AG04449 (cell line): ENCODE measurements around the gene NT5C1B.

ENCODE experiments used
- CTCF ChIA-PET: fragments of 350-600 bp; formaldehyde crosslinking; extraction: SDS; loops from one replicate; lab custom pipeline; 2021; ENCODE audit warnings: antibody characterized with exemption; lab: Yijun Ruan, JAX
- POLR2A ChIA-PET: fragments of 400-600, 350-600 bp; formaldehyde crosslinking; extraction: SDS; loops from one replicate; lab custom pipeline; 2020; ENCODE audit warnings: antibody characterized with exemption, inconsistent platforms; lab: Yijun Ruan, JAX
- DNase-seq: peaks from one replicate; pipeline ENCODE4 v3.0.0-alpha.2; 2010; ENCODE audit warnings: low read depth, low spot score
- H3K4me3 ChIP-seq: 2 replicates; pipeline ENCODE4 v1.5.1; 2011; ENCODE audit warnings: low read depth, mild to moderate bottlenecking, control low read depth, low read length
- TF ChIP-seq, protein P1 (sequence below): IDR thresholded peaks from one replicate; pipeline ENCODE4 v1.5.1; 2011; ENCODE audit warnings: mild to moderate bottlenecking, moderate library complexity, low read length, control low read depth, inconsistent platforms; ENCODE audit not compliant: insufficient read depth; ENCODE audit errors: missing control alignments

NT5C1B gene

DNA sequence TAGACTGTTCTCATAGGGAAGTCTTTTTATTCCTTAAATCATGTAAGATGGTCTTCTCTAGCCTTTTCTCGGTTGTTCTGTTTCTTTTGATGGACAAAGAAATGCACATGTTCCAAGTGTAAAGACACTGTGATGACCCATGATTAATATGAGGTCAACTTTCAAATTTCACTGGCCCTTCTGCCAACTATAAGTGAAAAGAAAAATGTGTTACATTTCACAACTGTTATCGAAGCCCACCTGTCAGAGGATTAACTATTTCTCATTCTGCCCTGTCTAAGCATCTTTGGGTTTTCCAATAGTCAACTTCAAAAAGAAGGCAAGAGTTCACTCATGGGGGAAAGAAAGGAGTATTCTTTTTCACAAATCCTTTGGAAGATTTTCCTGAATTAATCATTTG lies 32.2 kb downstream of the NT5C1B start:
- DNase-seq, result no peak
- TF ChIP-seq, protein P1, sequence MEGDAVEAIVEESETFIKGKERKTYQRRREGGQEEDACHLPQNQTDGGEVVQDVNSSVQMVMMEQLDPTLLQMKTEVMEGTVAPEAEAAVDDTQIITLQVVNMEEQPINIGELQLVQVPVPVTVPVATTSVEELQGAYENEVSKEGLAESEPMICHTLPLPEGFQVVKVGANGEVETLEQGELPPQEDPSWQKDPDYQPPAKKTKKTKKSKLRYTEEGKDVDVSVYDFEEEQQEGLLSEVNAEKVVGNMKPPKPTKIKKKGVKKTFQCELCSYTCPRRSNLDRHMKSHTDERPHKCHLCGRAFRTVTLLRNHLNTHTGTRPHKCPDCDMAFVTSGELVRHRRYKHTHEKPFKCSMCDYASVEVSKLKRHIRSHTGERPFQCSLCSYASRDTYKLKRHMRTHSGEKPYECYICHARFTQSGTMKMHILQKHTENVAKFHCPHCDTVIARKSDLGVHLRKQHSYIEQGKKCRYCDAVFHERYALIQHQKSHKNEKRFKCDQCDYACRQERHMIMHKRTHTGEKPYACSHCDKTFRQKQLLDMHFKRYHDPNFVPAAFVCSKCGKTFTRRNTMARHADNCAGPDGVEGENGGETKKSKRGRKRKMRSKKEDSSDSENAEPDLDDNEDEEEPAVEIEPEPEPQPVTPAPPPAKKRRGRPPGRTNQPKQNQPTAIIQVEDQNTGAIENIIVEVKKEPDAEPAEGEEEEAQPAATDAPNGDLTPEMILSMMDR, result no peak
- no peak overlapping the region for H3K4me3 ChIP-seq
- ChIA-PET POLR2A (no interaction called here), CTCF (interaction anchor here (1.1 kb wide), 1 partner anchor 193 kb away, joined by 3 read pairs; no protein-coding TSS in a partner anchor)

DNA sequence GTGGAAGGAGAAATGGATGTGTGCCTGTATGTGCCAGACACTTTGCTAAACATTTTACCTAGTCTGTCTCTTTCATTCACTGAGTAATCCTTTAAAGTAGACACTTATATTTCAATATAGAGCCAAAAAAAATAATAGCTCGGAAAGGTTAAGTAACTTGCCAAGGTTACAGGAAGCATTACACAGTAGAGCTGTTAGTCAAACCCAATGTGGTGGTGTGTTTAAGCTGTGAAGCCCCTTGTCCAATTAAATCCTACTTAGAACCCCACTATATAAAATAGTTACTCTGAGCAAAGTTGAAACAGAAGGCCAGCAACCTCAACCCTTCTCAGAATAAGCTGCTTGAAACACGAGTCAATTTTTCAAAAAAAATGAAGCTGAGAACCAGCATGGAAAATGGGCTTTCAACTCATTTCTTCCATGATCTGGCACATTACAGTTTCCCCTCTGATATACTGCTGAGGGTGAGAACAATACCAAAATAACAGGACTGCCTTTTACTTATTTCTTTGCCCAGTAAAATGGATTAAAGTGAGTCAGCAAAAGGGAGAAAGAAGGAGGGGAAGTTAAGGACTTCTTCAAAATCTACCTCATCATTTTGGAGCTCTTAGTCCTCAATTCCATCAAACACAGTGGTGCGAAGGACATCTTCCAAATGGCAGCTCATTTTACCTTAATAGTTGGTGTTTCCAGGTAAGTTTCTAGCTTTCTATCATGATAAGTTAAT lies 36.9 kb downstream of the NT5C1B start:
- POLR2A ChIA-PET, result no interaction called here

DNA sequence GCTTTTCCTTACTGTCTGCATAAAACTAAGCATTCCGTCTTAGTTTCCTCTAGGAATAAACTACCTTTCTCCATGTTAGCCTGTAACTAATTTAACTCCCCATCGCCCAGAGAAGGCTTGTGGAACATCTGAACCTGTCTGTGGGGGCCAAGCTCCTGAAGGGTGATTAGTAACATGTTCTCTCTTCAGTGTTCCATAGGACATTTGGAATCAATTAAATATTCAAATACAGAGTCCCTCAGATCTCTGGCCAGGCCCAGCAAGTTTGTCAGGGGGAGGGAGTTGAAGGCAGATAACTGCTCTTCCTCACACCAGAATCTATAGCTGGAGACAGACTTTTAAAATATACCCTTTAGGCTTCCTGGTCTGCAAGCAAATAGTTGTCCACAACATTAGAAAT lies 37.7 kb downstream of the NT5C1B start:
- POLR2A ChIA-PET, result no interaction called here
- TF ChIP-seq, protein P1, result no peak
- CTCF ChIA-PET, result interaction anchor here (0.8 to 3.5 kb wide), 2 partner anchors 31 to 198 kb away, joined by 3 to 9 read pairs; no protein-coding TSS in a partner anchor
- H3K4me3 ChIP-seq, result no peak overlapping the region
- no peak for DNase-seq

More for the DNA sequence above, 36.9 kb downstream of the NT5C1B start:
- TF ChIP-seq, protein P1, result no peak
- H3K4me3 ChIP-seq, result no peak overlapping the region
- no peak for DNase-seq
- CTCF ChIA-PET, result interaction anchor here (0.9 to 3.5 kb wide), 4 partner anchors 20 to 164 kb away, joined by 3 to 9 read pairs (median 4); no protein-coding TSS in a partner anchor

- CTCF ChIA-PET, result interaction anchor here (0.8 to 3.5 kb wide), 2 partner anchors 31 to 199 kb away, joined by 3 to 9 read pairs; no protein-coding TSS in a partner anchor
- POLR2A ChIA-PET, result no interaction called here
- TF ChIP-seq, protein P1, result no peak
Measured at GRCh38 chr2:18551169-18551568, 38.2 kb downstream of the NT5C1B start.

GRCh38 chr2:18550433-18550832 lies 38.9 kb downstream of the NT5C1B start:
- H3K4me3 ChIP-seq, result no peak overlapping the region
- POLR2A ChIA-PET, result no interaction called here
- no peak for DNase-seq
- CTCF ChIA-PET, result no interaction called here
- TF ChIP-seq, protein P1, result no peak

More at GRCh38 chr2:18551169-18551568, 38.2 kb downstream of the NT5C1B start:
- H3K4me3 ChIP-seq, result no peak overlapping the region
- no peak for DNase-seq

- ChIA-PET POLR2A (interaction anchor here (1.2 kb wide), 1 partner anchor 12 kb away, joined by 3 read pairs; the partner anchor contains the start of gene RDH14), CTCF (no interaction called here)
Measured at GRCh38 chr2:18549083-18549482, 40.3 kb downstream of the NT5C1B start.

More at GRCh38 chr2:18549083-18549482, 40.3 kb downstream of the NT5C1B start:
- no peak for DNase-seq
- TF ChIP-seq, protein P1, result no peak
- no peak overlapping the region for H3K4me3 ChIP-seq
